ENCODE results near the gene MALSU1. TPM values are rescaled to one million over a fixed set of nuclear protein-coding genes. Genes with fewer than 3 reads are reported as not detected.

MALSU1 gene
- total RNA-seq, 1 experiment from 2014 or later: 173 TPM

DNA sequence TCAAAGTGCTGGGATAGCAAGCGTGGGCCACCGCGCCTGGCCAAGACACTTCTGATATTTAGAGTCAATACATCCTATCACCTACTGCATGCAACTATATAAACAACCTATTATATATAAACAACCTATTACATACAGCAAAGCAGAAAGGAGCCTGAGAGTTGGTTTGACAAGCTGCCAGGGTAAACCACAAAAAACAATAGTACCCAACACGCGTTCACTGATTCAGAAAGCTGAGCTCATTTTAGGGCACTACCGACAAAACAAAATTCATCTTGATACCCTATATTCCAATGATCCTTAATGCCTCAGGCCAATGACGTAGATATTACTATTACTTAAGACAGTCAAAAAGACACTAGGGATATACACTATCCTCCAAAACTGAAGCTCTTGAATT lies 16.2 kb downstream of the MALSU1 start:
- in situ Hi-C loops (cut with HindIII; ENCODE audit: low pct_unique_long_range_greater_than_20kb, low sequenced_read_pairs): no loop called here
- DNase-seq (ENCODE audit: low read depth, low spot score): no peak

GRCh38 chr7:23331132-23331531 lies 32.0 kb downstream of the MALSU1 start:
- DNase-seq (ENCODE audit: low read depth, low spot score): no peak
- in situ Hi-C loops (cut with HindIII; ENCODE audit: low pct_unique_long_range_greater_than_20kb, low sequenced_read_pairs): no loop called here

GRCh38 chr7:23332193-23332592 lies 33.1 kb downstream of the MALSU1 start:
- in situ Hi-C loops (cut with HindIII; ENCODE audit: low pct_unique_long_range_greater_than_20kb, low sequenced_read_pairs): no loop called here

DNA sequence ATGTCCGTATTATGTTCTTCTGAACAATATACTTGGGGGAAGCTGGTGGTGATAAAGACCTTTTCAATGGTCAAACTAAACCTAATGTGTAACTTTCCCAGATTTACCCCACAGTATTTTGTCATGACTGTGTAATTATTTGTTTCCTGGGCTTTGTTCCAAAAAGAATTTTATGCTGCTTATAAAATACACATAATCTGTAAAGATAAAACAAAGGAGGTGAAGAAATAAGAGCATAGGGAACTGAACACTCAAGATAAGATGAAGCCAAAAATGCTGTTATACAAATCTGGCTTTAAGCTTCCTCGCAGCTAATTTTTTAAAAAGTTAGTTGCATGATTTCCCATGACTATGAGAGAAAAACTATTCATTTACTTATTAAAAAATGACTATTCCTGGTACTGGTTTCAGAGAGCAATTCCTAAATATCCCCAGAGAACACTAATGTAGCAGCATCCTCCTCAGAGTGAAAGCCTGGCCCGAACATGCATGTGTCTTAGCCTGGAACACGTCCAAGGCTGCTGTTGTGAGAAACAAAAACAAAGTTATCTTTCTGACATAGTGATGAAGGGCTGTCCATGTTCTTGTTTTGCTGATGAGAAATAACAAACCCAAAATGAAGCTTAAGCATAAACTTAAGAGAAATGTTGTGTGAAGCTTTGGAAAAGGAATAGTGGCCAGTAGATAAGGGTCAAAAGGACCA lies 33.9 kb downstream of the MALSU1 start:
- in situ Hi-C loops (cut with HindIII; ENCODE audit: low pct_unique_long_range_greater_than_20kb, low sequenced_read_pairs): no loop called here

More at GRCh38 chr7:23332193-23332592, 33.1 kb downstream of the MALSU1 start:
- DNase-seq (ENCODE audit: low read depth, low spot score): no peak

GRCh38 chr7:23333671-23334246 lies 34.6 kb downstream of the MALSU1 start:
- DNase-seq (ENCODE audit: low read depth, low spot score): no peak
- in situ Hi-C loops (cut with HindIII; ENCODE audit: low pct_unique_long_range_greater_than_20kb, low sequenced_read_pairs): no loop called here

More for the DNA sequence above, 33.9 kb downstream of the MALSU1 start:
- no peak for DNase-seq (ENCODE audit: low read depth, low spot score)

DNA sequence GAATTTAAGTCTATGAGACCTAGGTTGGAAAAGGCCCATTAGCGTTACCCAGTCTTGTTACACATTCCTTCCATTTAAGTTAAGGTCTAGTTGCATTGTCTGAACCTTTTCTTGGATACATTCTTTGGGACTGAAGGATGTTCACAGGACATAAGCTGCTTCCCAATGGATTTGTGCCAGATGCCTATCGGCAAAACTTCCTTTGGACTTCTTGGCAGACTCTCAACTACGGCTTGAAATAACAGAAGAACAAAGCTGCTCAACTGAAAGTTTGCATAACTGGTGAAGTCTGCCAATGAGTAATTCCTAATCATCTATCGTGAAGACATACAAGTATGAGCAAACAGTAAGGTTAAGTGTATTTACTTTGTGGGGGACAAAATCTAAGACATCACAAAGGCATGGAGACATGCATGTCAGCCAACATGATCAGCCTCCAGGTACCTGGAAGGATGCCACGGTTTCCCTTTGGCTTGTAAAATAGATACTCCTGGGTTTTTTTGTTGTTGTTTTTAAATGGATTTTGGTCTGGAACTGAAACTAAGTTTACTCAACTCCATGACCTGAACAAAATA lies 35.4 kb downstream of the MALSU1 start:
- in situ Hi-C loops (cut with HindIII; ENCODE audit: low pct_unique_long_range_greater_than_20kb, low sequenced_read_pairs): no loop called here

GRCh38 chr7:23335136-23335535 lies 36.0 kb downstream of the MALSU1 start:
- DNase-seq (ENCODE audit: low read depth, low spot score): no peak
- in situ Hi-C loops (cut with HindIII; ENCODE audit: low pct_unique_long_range_greater_than_20kb, low sequenced_read_pairs): no loop called here

More for the DNA sequence above, 35.4 kb downstream of the MALSU1 start:
- peak; percentile 85 for DNase-seq (ENCODE audit: low read depth, low spot score)

DNA sequence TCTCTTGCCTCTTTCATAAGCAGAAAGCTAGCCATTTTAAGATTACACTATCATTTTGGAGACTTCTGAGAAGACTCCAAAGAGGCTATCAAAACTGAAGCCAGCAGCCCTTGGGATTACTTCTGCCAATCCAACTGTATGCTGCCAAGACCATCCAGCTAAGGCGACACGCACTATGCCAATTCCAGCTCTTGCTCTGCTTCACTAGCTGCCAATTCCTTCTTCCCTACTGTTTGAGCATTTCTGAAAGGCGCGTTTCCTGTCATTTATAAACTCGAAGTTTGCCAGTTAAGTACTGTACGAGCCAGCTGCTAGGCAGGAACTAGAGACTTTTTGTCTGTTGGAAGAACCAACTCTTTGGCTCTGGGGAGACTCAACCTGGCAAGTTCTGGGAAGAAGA lies 36.5 kb downstream of the MALSU1 start:
- DNase-seq (ENCODE audit: low read depth, low spot score): no peak
- in situ Hi-C loops (cut with HindIII; ENCODE audit: low pct_unique_long_range_greater_than_20kb, low sequenced_read_pairs): no loop called here

GRCh38 chr7:23336086-23336485 lies 36.9 kb downstream of the MALSU1 start:
- in situ Hi-C loops (cut with HindIII; ENCODE audit: low pct_unique_long_range_greater_than_20kb, low sequenced_read_pairs): no loop called here
- DNase-seq (ENCODE audit: low read depth, low spot score): no peak

DNA sequence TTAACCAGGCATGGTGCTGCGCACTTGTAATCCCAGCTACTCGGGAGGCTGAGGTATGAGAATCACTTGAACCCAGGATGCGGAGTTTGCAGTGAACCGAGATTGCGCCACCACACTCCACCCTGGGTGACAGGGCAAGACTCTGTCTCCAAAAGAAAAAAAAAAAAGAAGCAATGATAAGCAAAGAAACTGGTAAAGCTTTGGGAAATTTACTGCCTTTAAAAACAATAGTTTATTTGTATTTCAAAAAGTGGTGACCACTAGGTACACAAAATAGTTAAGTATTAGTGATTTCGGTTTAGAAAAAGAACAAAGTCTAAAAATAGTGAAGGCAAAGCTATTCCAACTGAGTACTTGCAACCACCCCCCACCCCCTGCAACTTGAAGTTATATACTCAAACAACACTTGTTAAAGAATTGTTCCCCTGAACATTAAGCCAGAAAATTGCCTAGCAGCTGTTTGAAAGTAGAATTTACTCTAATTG lies 37.7 kb downstream of the MALSU1 start:
- in situ Hi-C loops (cut with HindIII; ENCODE audit: low pct_unique_long_range_greater_than_20kb, low sequenced_read_pairs): no loop called here
- no peak for DNase-seq (ENCODE audit: low read depth, low spot score)

GRCh38 chr7:23337374-23337773 lies 38.2 kb downstream of the MALSU1 start:
- in situ Hi-C loops (cut with HindIII; ENCODE audit: low pct_unique_long_range_greater_than_20kb, low sequenced_read_pairs): no loop called here
- DNase-seq (ENCODE audit: low read depth, low spot score): no peak

DNA sequence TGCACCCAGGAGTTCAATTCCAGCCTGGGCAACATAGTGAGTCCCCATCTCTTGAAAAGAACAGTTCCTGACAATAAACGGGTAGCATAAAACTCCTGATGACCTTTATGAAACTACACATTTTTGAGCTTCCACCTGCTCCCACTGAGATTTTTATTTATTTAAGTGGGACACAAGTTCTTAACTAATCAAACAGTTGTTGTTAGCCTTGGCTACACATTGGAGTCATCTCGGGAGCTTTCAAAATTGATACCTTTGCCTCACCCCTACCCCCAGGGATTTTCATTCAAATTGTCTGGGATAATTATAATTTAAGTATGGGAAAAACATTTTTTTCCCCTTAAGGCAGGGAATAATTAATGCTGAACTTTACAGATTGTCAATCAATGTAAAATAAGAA lies 39.3 kb downstream of the MALSU1 start:
- in situ Hi-C loops (cut with HindIII; ENCODE audit: low pct_unique_long_range_greater_than_20kb, low sequenced_read_pairs): no loop called here
- DNase-seq (ENCODE audit: low read depth, low spot score): no peak

- in situ Hi-C loops (cut with HindIII; ENCODE audit: low pct_unique_long_range_greater_than_20kb, low sequenced_read_pairs): no loop called here
- no peak for DNase-seq (ENCODE audit: low read depth, low spot score)
Observed at GRCh38 chr7:23338863-23339262, 39.7 kb downstream of the MALSU1 start.

GRCh38 chr7:23341846-23342598 lies 42.9 kb downstream of the MALSU1 start:
- DNase-seq (ENCODE audit: low read depth, low spot score): no peak
- in situ Hi-C loops (cut with HindIII; ENCODE audit: low pct_unique_long_range_greater_than_20kb, low sequenced_read_pairs): no loop called here

DNA sequence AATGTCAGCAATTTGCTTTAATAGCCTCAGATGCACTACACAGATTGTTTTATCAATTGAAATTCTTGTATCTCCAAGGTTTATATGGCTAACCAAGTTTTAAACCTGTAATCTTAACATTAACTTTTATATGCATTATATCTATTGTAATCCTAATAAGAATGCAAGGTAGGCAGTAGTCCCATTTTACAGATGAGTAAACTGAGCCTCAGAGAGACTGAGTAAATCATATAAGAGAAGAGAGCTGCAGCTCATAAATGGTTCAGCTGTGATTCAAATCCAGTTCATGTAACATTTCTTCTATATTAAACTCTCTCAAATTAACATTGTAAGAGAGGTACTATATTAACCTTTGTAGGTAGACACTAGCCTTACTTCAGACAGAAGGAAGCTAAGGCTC lies 44.0 kb downstream of the MALSU1 start:
- no peak for DNase-seq (ENCODE audit: low read depth, low spot score)
- in situ Hi-C loops (cut with HindIII; ENCODE audit: low pct_unique_long_range_greater_than_20kb, low sequenced_read_pairs): no loop called here

DNA sequence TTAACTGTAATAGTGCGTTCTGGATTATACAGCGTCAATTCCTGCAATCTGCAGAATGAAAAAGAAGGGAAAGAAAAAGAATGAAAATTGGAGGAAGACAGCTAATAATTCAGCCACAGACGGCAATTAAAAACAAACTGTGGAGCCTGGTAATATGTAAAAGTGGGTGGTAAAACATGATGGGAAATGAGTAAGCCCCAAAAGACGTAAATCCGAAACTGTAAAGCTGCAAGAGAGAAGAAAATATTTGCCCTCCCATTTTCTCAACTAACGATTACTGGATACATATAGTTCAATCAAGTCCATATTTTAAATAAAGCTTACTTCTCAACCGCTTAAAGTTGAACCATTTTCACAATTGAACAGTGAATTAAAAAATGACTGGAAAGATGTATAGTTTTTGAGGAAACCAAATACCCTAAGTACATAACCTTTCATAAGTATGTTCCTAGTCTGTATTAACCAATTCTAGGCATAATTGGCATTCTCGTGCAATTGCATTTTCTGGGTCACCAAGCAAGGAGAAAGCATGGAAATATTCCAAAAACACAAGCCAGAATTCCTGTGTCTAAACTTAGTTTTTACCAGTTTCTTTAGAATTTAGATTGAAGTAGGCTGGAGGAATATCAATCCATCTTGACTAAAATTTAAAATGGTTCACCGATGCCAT lies 44.8 kb downstream of the MALSU1 start:
- in situ Hi-C loops (cut with HindIII; ENCODE audit: low pct_unique_long_range_greater_than_20kb, low sequenced_read_pairs): no loop called here
- DNase-seq (ENCODE audit: low read depth, low spot score): no peak

DNA sequence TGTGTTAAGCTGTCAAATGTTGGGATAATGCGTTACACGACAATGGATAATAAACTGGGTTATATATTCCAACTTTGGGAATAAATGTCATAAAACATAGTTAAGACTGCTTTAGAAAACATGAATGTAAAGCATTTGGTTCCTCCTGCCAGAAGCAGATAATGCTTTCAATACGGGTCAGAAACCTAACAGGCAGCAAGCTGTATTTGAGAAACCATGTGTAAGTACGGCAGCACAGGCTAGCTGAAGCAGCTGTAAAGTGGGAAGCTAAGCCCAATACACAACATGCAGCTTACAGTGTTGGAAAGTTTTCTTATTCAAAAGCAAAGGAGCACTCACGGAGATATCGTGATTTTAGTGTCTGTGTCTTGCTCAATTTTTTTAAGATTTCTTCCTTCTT lies 46.5 kb downstream of the MALSU1 start:
- in situ Hi-C loops (cut with HindIII; ENCODE audit: low pct_unique_long_range_greater_than_20kb, low sequenced_read_pairs): no loop called here
- DNase-seq (ENCODE audit: low read depth, low spot score): no peak

- DNase-seq (ENCODE audit: low read depth, low spot score): no peak
- in situ Hi-C loops (cut with HindIII; ENCODE audit: low pct_unique_long_range_greater_than_20kb, low sequenced_read_pairs): no loop called here
Observed at GRCh38 chr7:23346316-23346715, 47.2 kb downstream of the MALSU1 start.

Data from SK-MEL-5 (cell line).